Astrocyte (in vitro differentiated cells and primary cell): ENCODE data around the gene CCDC3. TPM values are rescaled to one million over a fixed set of nuclear protein-coding genes. Genes with fewer than 3 reads are reported as not detected.
A peak's percentile ranks its signal among the peaks of the same experiment; 100 is the strongest.
"Not testable (repeated sequence)": the region's sequence is repeated elsewhere in the genome, so short reads cannot be mapped to it uniquely, and the experiment has no call there.

Experiments used
- DNase-seq: peaks from one replicate; pipeline ENCODE4 v3.0.0-alpha.2; 2010; ENCODE audit warnings: low read depth
- FAIRE-seq: peaks from 2 replicates; lab custom pipeline; 2011; peaks lifted over from hg19 to GRCh38; lab: Jason Lieb, UNC
- H2AFZ ChIP-seq: 2 replicates; pipeline ENCODE4 v1.6.0; 2012; ENCODE audit warnings: low read depth, low read length, inconsistent platforms
- H3K27ac ChIP-seq: 2 replicates; pipeline ENCODE4 v1.5.1; 2011; ENCODE audit warnings: low read depth, low read length, inconsistent platforms
- H3K27me3 ChIP-seq: 2 replicates; pipeline ENCODE4 v1.6.0; 2011; ENCODE audit warnings: low read length, inconsistent platforms; ENCODE audit not compliant: insufficient read depth
- H3K36me3 ChIP-seq: 2 replicates; pipeline ENCODE4 v1.5.1; 2011; ENCODE audit warnings: low read length, inconsistent platforms; ENCODE audit not compliant: insufficient read depth
- H3K4me1 ChIP-seq: 2 replicates; pipeline ENCODE4 v1.5.1; 2011; ENCODE audit warnings: low read length, inconsistent platforms; ENCODE audit not compliant: insufficient read depth
- H3K4me2 ChIP-seq: 2 replicates; pipeline ENCODE4 v1.6.0; 2012; ENCODE audit warnings: low read length, inconsistent platforms
- H3K4me3 ChIP-seq: 2 replicates; pipeline ENCODE4 v1.5.1; 2011; ENCODE audit warnings: low read depth, mild to moderate bottlenecking, low read length, inconsistent platforms; ENCODE audit not compliant: insufficient read depth
- H3K79me2 ChIP-seq: 2 replicates; pipeline ENCODE4 v1.6.0; 2012; ENCODE audit warnings: mild to moderate bottlenecking, low read length, inconsistent platforms; ENCODE audit not compliant: insufficient read depth
- H3K9ac ChIP-seq: 2 replicates; pipeline ENCODE4 v1.6.0; 2012; ENCODE audit warnings: mild to moderate bottlenecking, low read length, inconsistent platforms
- H3K9me3 ChIP-seq: 2 replicates; pipeline ENCODE4 v1.5.1; 2012; ENCODE audit warnings: low read depth, mild to moderate bottlenecking, low read length, inconsistent platforms; ENCODE audit not compliant: insufficient read depth
- H4K20me1 ChIP-seq: 2 replicates; pipeline ENCODE4 v1.6.0; 2012; ENCODE audit warnings: low read length, inconsistent platforms; ENCODE audit not compliant: insufficient read depth
- H3K27ac Mint-ChIP-seq: one replicate; pipeline ENCODE4 v1.8.0; 2021; ENCODE audit warnings: mild to moderate bottlenecking, mixed read lengths; ENCODE audit not compliant: unreplicated experiment
- H3K27me3 Mint-ChIP-seq: one replicate; pipeline ENCODE4 v1.8.0; 2021; ENCODE audit warnings: low read depth, mixed read lengths; ENCODE audit not compliant: unreplicated experiment
- H3K36me3 Mint-ChIP-seq: one replicate; pipeline ENCODE4 v1.8.0; 2021; ENCODE audit warnings: low read depth, mixed read lengths; ENCODE audit not compliant: unreplicated experiment
- H3K4me1 Mint-ChIP-seq: one replicate; pipeline ENCODE4 v1.8.0; 2021; ENCODE audit warnings: low read depth, mixed read lengths; ENCODE audit not compliant: unreplicated experiment
- H3K4me3 Mint-ChIP-seq: one replicate; pipeline ENCODE4 v1.8.0; 2021; ENCODE audit warnings: mild to moderate bottlenecking, moderate library complexity, mixed read lengths; ENCODE audit not compliant: unreplicated experiment
- H3K9me3 Mint-ChIP-seq: one replicate; pipeline ENCODE4 v1.8.0; 2021; ENCODE audit warnings: mild to moderate bottlenecking, mixed read lengths; ENCODE audit not compliant: unreplicated experiment
- CTCF ChIP-seq: IDR thresholded peaks from 2 replicates; pipeline ENCODE4 v1.5.1; 2011; ENCODE audit warnings: low read depth, mild to moderate bottlenecking, inconsistent platforms, low read length, moderate library complexity; ENCODE audit not compliant: insufficient read depth
- EZH2 ChIP-seq: IDR thresholded peaks from 2 replicates; pipeline ENCODE4 v1.6.1; 2012; ENCODE audit warnings: mild to moderate bottlenecking, low read length, inconsistent platforms; ENCODE audit not compliant: insufficient read depth
- total RNA-seq: library from RNA; stranded (reverse); gene quantifications from 2 replicates; pipeline ENCODE4 v1.2.1, GENCODE V29; 2021

Gene CCDC3
- total RNA-seq, 1 donor from 2014 or later, result 25.8 TPM

- H4K20me1 ChIP-seq, result no peaks in the 10 kb centered on the region
- no peaks in the 10 kb centered on the region for H3K9me3 Mint-ChIP-seq
- no peak overlapping the region for H3K4me3 ChIP-seq
- no peaks in the 10 kb centered on the region for H3K4me1 ChIP-seq
- peaks cover 28% of the 10 kb centered on the region for H3K27me3 Mint-ChIP-seq
- no peak overlapping the region for H3K27ac Mint-ChIP-seq
- no peak for FAIRE-seq
- no peak overlapping the region for H2AFZ ChIP-seq
- H3K9me3 ChIP-seq, result no peaks in the 10 kb centered on the region
- H3K36me3 ChIP-seq, result no peaks in the 10 kb centered on the region
- no peak overlapping the region for H3K4me2 ChIP-seq
- H3K27me3 ChIP-seq, result peaks cover 2% of the 10 kb centered on the region
- H3K36me3 Mint-ChIP-seq, result no peaks in the 10 kb centered on the region
- H3K4me3 Mint-ChIP-seq, result no peak overlapping the region
- H3K9ac ChIP-seq, result no peak overlapping the region
- TF ChIP-seq EZH2 (no peak), CTCF (no peak)
- no peak overlapping the region for H3K27ac ChIP-seq
- no peak for DNase-seq
- no peaks in the 10 kb centered on the region for H3K79me2 ChIP-seq
- H3K4me1 Mint-ChIP-seq, result peaks cover 7% of the 10 kb centered on the region
These were observed 128.9 kb downstream of the CCDC3 start for GRCh38 chr10:12872577-12872976.

GRCh38 chr10:12869427-12869826 lies 132.1 kb downstream of the CCDC3 start:
- Histone ChIP-seq H2AFZ (no peak overlapping the region), H3K9me3 (no peaks in the 10 kb centered on the region), H3K79me2 (no peaks in the 10 kb centered on the region), H3K9ac (no peak overlapping the region), H3K27ac (no peak overlapping the region), H3K4me3 (no peak overlapping the region), H3K4me2 (no peak overlapping the region), H3K36me3 (no peaks in the 10 kb centered on the region), H4K20me1 (no peaks in the 10 kb centered on the region), H3K27me3 (peaks cover 2% of the 10 kb centered on the region), H3K4me1 (no peaks in the 10 kb centered on the region)
- Mint-ChIP-seq H3K9me3 (no peaks in the 10 kb centered on the region), H3K27me3 (peaks cover 28% of the 10 kb centered on the region), H3K4me1 (peaks cover 5% of the 10 kb centered on the region), H3K36me3 (no peaks in the 10 kb centered on the region), H3K27ac (no peak overlapping the region), H3K4me3 (no peak overlapping the region)
- DNase-seq, result peak; percentile 33
- no peak for FAIRE-seq
- TF ChIP-seq CTCF (no peak), EZH2 (no peak)

GRCh38 chr10:12868229-12868628 lies 133.3 kb downstream of the CCDC3 start:
- Mint-ChIP-seq H3K36me3 (no peaks in the 10 kb centered on the region), H3K9me3 (no peaks in the 10 kb centered on the region), H3K4me3 (no peak overlapping the region), H3K27me3 (peaks cover 24% of the 10 kb centered on the region), H3K27ac (peak overlapping the region; percentile 59), H3K4me1 (peaks cover 5% of the 10 kb centered on the region)
- Histone ChIP-seq H4K20me1 (no peaks in the 10 kb centered on the region), H2AFZ (no peak overlapping the region), H3K9ac (no peak overlapping the region), H3K9me3 (no peaks in the 10 kb centered on the region), H3K4me3 (no peak overlapping the region), H3K36me3 (no peaks in the 10 kb centered on the region), H3K79me2 (no peaks in the 10 kb centered on the region), H3K27me3 (peaks cover 2% of the 10 kb centered on the region), H3K27ac (no peak overlapping the region), H3K4me2 (no peak overlapping the region), H3K4me1 (no peaks in the 10 kb centered on the region)
- FAIRE-seq (no peak), DNase-seq (no peak)
- no peak for TF ChIP-seq EZH2
- TF ChIP-seq CTCF, result no peak

- not testable (repeated sequence) for H3K9me3 ChIP-seq, H3K27ac Mint-ChIP-seq, H3K27ac ChIP-seq, H3K4me3 Mint-ChIP-seq, H3K36me3 Mint-ChIP-seq, FAIRE-seq, H3K27me3 ChIP-seq, H3K9ac ChIP-seq, H3K4me1 ChIP-seq, DNase-seq, H3K27me3 Mint-ChIP-seq, H3K4me3 ChIP-seq, H3K9me3 Mint-ChIP-seq, H3K4me2 ChIP-seq, H4K20me1 ChIP-seq, H3K36me3 ChIP-seq, H3K79me2 ChIP-seq, H3K4me1 Mint-ChIP-seq, H2AFZ ChIP-seq
These were observed 136.0 kb downstream of the CCDC3 start for GRCh38 chr10:12865515-12865914.
